Inferior parietal cortex (tissue), 1 donor: ENCODE results near the gene KLF8.

Experiments
- DNase-seq: peaks from one replicate; pipeline ENCODE4 v3.0.0-alpha.2; 2016; ENCODE audit errors: extremely low spot score

The KLF8 gene

GRCh38 chrX:56309881-56310280 lies 77.7 kb downstream of the KLF8 start:
- no peak for DNase-seq

GRCh38 chrX:56310581-56310980 lies 78.4 kb downstream of the KLF8 start:
- DNase-seq = no peak

GRCh38 chrX:56313308-56313707 lies 81.2 kb downstream of the KLF8 start:
- DNase-seq = no peak

GRCh38 chrX:56314334-56314733 lies 82.2 kb downstream of the KLF8 start:
- DNase-seq = no peak

- DNase-seq = no peak
Observed at GRCh38 chrX:56318076-56318475, 85.9 kb downstream of the KLF8 start.

GRCh38 chrX:56319165-56319564 lies 87.0 kb downstream of the KLF8 start:
- no peak for DNase-seq
